ENCODE data around the gene MAP3K12. TPM values are rescaled to one million over a fixed set of nuclear protein-coding genes. Genes with fewer than 3 reads are reported as not detected.

Gene MAP3K12
- total and polyA plus RNA-seq, 10 of the 15 experiments (the other 5 are each of a cell fraction or from before 2014, with no cell fraction given) = 0.45 to 14.9 (median 6.9) TPM

DNA sequence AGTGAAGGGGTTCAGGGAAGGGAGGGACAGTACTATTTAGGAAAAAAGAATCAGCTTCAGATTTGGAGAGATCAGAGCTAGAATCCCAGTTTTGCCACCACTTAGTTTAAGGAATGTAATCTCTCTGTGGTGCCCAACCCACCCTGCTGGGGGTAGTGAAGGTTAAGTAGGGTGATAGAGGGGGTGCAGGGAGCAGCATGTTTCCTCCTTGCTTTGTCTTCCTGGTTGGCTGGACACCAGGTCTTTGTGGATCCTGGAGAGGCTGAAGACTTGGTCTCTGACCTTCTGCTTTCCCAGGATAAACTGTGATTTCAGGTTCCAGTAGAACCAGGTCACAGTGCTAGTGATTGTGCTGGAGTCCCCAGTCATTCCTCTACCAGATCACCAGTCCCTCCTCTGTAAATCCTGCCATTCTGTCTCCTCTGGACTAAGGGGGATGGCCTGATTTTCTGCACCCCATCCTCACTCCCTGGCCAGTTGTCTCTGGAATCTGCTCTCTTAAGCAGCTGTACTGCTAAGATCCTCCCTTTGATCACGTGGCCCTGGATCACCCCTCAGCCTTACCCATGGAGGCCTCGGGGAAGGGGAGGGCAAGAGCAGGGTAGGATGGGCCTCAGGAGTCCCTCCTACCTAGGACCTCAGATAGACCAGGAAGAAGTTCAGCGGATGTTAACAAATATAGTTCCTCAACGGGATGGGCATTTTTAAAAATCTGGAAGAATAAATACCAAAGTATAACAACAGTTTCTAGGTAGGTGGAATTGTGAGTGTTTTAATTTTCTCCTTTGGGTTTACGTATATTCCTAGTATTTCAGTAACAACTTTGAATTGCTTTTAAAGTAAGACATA, 3.1 kb downstream of the MAP3K12 start (continued):
- no peak for TF ChIP-seq ZBTB11 (CRISPR knock-in tag; IDR thresholded peaks at IDR 0.05)
- no peak for TF ChIP-seq TARDBP (IDR thresholded peaks at IDR 0.05; ENCODE audit: borderline replicate concordance)
- TF ChIP-seq MXI1 (IDR thresholded peaks at IDR 0.05; ENCODE audit: low read depth, low read length) = no peak
- no peak for TF ChIP-seq STAT3 (IDR thresholded peaks at IDR 0.05; ENCODE audit: low read depth, low read length)
- no peak for TF ChIP-seq BMI1 (IDR thresholded peaks at IDR 0.05; ENCODE audit: borderline replicate concordance)
- no peak for TF ChIP-seq PAX8 (IDR thresholded peaks at IDR 0.05)
